ENCODE results near the gene SNAI3. TPM values are rescaled to one million over a fixed set of nuclear protein-coding genes. Genes with fewer than 3 reads are reported as not detected.

The SNAI3 gene
- total and polyA plus RNA-seq, 9 of the 15 experiments (the other 6 are each of a cell fraction or from before 2014, with no cell fraction given) = 0.04 to 4.1 (median 0.80) TPM; not detected in 1

GRCh38 chr16:88640039-88640495 lies 46.2 kb downstream of the SNAI3 start:
- intact Hi-C loops (cut with micrococcal nuclease) = no loop called here
- CTCF ChIA-PET (ENCODE audit: low intra/inter-chr PET ratio) = no interaction called here

GRCh38 chr16:88639231-88640038 lies 46.9 kb downstream of the SNAI3 start:
- Histone ChIP-seq H3K4me2 (ENCODE audit: insufficient read depth, low read length) (no peak overlapping the region), H2AFZ (ENCODE audit: low read depth, low read length) (peak overlapping the region; percentile 47; the same call in 1 of the 2 replicates), H3K79me2 (ENCODE audit: control insufficient read depth, insufficient read depth, low read length) (no peaks in the 10 kb centered on the region), H4K20me1 (replicated peaks; ENCODE audit: control insufficient read depth, insufficient read depth, low read length) (peaks cover 14% of the 10 kb centered on the region; the same call in 1 of the 2 replicates), H3K27me3 (ENCODE audit: control insufficient read depth in 2 of 2, insufficient read depth in 2 of 2, low read length in 2 of 2) (peaks cover 13 to 18% of the 10 kb centered on the region in 2 experiments; a peak in 3 of 5 replicates), H3K36me3 (ENCODE audit: control insufficient read depth, insufficient read depth, low read length) (peaks cover 11% of the 10 kb centered on the region; the same call in 1 of the 3 replicates), H3K9me1 (ENCODE audit: control insufficient read depth, insufficient read depth, low read length) (no peaks in the 10 kb centered on the region), H3K9me3 (replicated peaks; ENCODE audit: control insufficient read depth, insufficient read depth, low read depth, low read length) (no peaks in the 10 kb centered on the region), H3K27ac (ENCODE audit: extremely low read depth, low read depth, low read length) (no peak overlapping the region), H3K9ac (ENCODE audit: insufficient read depth in 1 of 2, low read depth in 2 of 2, low read length in 2 of 2) (peak overlapping the region in 1 of 2 experiments; percentile 81; a peak in 2 of 4 replicates), H3K4me1 (replicated peaks in 1 of 2; ENCODE audit: control insufficient read depth in 2 of 2, insufficient read depth in 2 of 2, low read length in 2 of 2) (peaks cover 13 to 79% of the 10 kb centered on the region in 2 experiments), H3K4me3 (no peak overlapping the region)
- no TSS peak for BruUV-seq (replicated peaks)
- ChIA-PET POLR2A (interaction anchor here (0.6 to 2.7 kb wide), 7 partner anchors 10 to 62 kb away, joined by 3 to 13 read pairs (median 4); no protein-coding TSS in a partner anchor), CTCF (ENCODE audit: low intra/inter-chr PET ratio) (no interaction called here)
- DNase-seq (ENCODE audit: extremely low read depth in 1 of 4, low spot score in 3 of 4) = peak in 2 of 4 experiments; percentile 60 to 69
- in situ Hi-C loops (cut with MboI) = no loop called here
- no peak for FAIRE-seq
- intact Hi-C loops (cut with micrococcal nuclease) = no loop called here
- 24% methylated on average over 45 of the region's 45 CpGs for WGBS (ENCODE audit: insufficient coverage, low coverage, missing lambda C conversion rate)
- peak; percentile 44 for ATAC-seq
- TF ChIP-seq NRF1 (conservative IDR thresholded peaks at IDR 0.05 in 1 of 2, IDR thresholded peaks at IDR 0.05 in 1 of 2) (peak; percentile 29 to 33; a peak in 1 of 4 replicates), HDAC1 (IDR thresholded peaks at IDR 0.05) (no peak), CBX3 (IDR thresholded peaks at IDR 0.05; ENCODE audit: borderline replicate concordance in 1 of 2, low read length in 2 of 2) (no peak), ZBTB33 (CRISPR knock-in tag; IDR thresholded peaks at IDR 0.05) (peak; percentile 22; the same call in 1 of the 2 replicates), FIP1L1 (IDR thresholded peaks at IDR 0.05; ENCODE audit: low read depth, low read length, poor library complexity, severe bottlenecking) (peak; percentile 32), MCM3 (IDR thresholded peaks at IDR 0.05) (0 out of 2 replicates have a peak, but pooled peaks have one; percentile 26), TFAP4 (CRISPR knock-in tag; IDR thresholded peaks at IDR 0.05; ENCODE audit: borderline replicate concordance) (0 out of 2 replicates have a peak, but pooled peaks have one; percentile 32), POLR2G (IDR thresholded peaks at IDR 0.05; ENCODE audit: low read depth, low read length) (peak; percentile 63)

More at GRCh38 chr16:88640039-88640495, 46.2 kb downstream of the SNAI3 start:
- no peak for ATAC-seq
- Histone ChIP-seq H3K4me2 (ENCODE audit: insufficient read depth, low read length) (no peak overlapping the region), H3K9me3 (replicated peaks; ENCODE audit: control insufficient read depth, insufficient read depth, low read depth, low read length) (no peaks in the 10 kb centered on the region), H3K9ac (ENCODE audit: insufficient read depth in 1 of 2, low read depth in 2 of 2, low read length in 2 of 2) (peak overlapping the region in 1 of 2 experiments; percentile 81; a peak in 1 of 4 replicates), H3K79me2 (ENCODE audit: control insufficient read depth, insufficient read depth, low read length) (no peaks in the 10 kb centered on the region), H4K20me1 (replicated peaks; ENCODE audit: control insufficient read depth, insufficient read depth, low read length) (peaks cover 12% of the 10 kb centered on the region; the same call in 1 of the 2 replicates), H3K27me3 (ENCODE audit: control insufficient read depth in 2 of 2, insufficient read depth in 2 of 2, low read length in 2 of 2) (peaks cover 13 to 18% of the 10 kb centered on the region in 2 experiments; a peak in 3 of 5 replicates), H3K4me3 (no peak overlapping the region), H3K9me1 (ENCODE audit: control insufficient read depth, insufficient read depth, low read length) (no peaks in the 10 kb centered on the region), H3K36me3 (ENCODE audit: control insufficient read depth, insufficient read depth, low read length) (peaks cover 12% of the 10 kb centered on the region; the same call in 1 of the 3 replicates), H3K27ac (ENCODE audit: extremely low read depth, low read depth, low read length) (no peak overlapping the region), H2AFZ (ENCODE audit: low read depth, low read length) (peak overlapping the region; percentile 47; the same call in 1 of the 2 replicates), H3K4me1 (replicated peaks in 1 of 2; ENCODE audit: control insufficient read depth in 2 of 2, insufficient read depth in 2 of 2, low read length in 2 of 2) (peaks cover 6 to 76% of the 10 kb centered on the region in 2 experiments)
- DNase-seq (ENCODE audit: extremely low read depth in 1 of 4, low spot score in 3 of 4) = no peak
- BruUV-seq (replicated peaks) = no TSS peak
- POLR2A ChIA-PET = interaction anchor here (0.6 to 2.7 kb wide), 4 partner anchors 9 to 62 kb away, joined by 3 to 13 read pairs (median 8); no protein-coding TSS in a partner anchor
- 26% methylated on average over 13 of the region's 13 CpGs for WGBS (ENCODE audit: insufficient coverage, low coverage, missing lambda C conversion rate)
- TF ChIP-seq POLR2AphosphoS5 (IDR thresholded peaks at IDR 0.05; ENCODE audit: control insufficient read depth, insufficient read depth, low read depth, low read length) (0 out of 2 replicates have a peak, but pooled peaks have one; percentile 7), PURB (CRISPR knock-in tag; IDR thresholded peaks at IDR 0.05; ENCODE audit: low read depth) (no peak)
- FAIRE-seq = peak; percentile 44
- in situ Hi-C loops (cut with MboI) = no loop called here

All from K562 (cell line).